AG10803 (cell line): ENCODE data around the gene DLL4.
A peak's percentile ranks its signal among the peaks of the same experiment; 100 is the strongest.

Experiments used
- DNase-seq: peaks from one replicate; pipeline ENCODE4 v3.0.0; 2010; ENCODE audit warnings: low read depth
- H3K4me3 ChIP-seq: 2 replicates; pipeline ENCODE4 v1.5.1; 2011; ENCODE audit warnings: mild to moderate bottlenecking, low read length, control low read depth
- TF ChIP-seq, protein P1 (sequence below): conservative IDR thresholded peaks from 2 replicates; pipeline ENCODE4 v1.5.1; 2011; ENCODE audit warnings: mild to moderate bottlenecking, low read length, control low read depth, inconsistent platforms

The DLL4 gene

DNA sequence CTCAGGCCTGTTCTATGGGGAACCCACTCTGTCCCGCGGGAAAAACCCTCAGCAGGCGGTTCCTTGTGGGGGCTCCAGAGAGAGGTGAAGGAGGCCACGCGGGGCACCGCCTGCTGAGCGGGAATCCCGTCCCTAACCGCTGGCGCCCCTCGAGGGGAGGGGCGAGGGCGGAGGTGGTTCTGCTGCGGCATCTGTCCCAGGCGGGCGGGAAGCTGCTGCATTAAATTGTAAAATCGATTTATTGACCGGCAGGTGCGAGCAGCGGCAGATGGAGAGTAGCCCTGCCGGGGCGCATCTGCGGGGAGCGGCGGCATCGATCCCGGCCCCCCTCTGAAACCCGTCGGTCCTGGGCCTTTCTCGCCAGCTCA is 3.7 kb upstream of the DLL4 start:
- TF ChIP-seq, protein P1, sequence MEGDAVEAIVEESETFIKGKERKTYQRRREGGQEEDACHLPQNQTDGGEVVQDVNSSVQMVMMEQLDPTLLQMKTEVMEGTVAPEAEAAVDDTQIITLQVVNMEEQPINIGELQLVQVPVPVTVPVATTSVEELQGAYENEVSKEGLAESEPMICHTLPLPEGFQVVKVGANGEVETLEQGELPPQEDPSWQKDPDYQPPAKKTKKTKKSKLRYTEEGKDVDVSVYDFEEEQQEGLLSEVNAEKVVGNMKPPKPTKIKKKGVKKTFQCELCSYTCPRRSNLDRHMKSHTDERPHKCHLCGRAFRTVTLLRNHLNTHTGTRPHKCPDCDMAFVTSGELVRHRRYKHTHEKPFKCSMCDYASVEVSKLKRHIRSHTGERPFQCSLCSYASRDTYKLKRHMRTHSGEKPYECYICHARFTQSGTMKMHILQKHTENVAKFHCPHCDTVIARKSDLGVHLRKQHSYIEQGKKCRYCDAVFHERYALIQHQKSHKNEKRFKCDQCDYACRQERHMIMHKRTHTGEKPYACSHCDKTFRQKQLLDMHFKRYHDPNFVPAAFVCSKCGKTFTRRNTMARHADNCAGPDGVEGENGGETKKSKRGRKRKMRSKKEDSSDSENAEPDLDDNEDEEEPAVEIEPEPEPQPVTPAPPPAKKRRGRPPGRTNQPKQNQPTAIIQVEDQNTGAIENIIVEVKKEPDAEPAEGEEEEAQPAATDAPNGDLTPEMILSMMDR, result no peak
- no peak for DNase-seq
- no peak overlapping the region for H3K4me3 ChIP-seq

DNA sequence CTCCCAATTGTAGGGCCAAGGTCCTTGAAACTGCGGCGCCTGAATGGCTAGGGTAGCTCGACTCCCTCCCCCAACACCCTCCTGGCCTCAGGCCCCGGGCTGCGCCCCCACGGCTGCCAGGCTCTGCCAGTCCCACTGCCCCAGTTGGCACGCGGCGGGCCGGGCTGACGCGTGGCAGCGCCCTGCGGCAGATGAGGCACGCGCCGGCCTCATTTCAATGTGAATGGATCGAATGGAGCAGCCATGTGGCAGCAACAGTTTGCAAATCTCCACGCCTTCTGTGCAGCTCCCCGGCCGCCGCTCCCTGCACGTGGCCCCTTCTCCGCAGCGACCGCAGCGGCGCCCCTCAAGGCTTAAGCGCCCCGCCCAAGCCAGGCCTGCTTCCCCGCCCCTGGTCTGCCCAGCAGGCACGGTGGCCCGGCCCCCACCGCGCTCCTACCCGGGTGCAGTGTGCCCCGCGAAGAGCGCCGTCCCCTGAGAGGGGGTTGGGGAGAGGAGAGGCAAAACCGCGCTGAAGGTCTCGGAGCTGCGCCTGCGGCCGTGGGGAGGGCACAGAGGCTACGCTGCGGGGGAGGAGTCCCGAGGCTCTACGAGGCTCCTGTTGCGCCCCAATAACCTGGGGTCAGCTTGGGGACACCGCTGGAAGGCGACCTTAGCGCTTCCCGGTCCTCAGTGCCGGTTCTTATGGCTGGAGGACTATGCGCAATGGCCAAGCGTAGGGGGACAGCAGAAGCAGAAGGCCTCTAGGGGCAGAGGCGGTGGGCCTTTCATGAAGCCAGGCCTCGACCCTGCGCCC is 3.1 kb upstream of the DLL4 start:
- DNase-seq, result peak; percentile 23
- H3K4me3 ChIP-seq, result 0 out of 2 replicates have a peak overlapping the region, but pooled peaks have one; percentile 7

DNA sequence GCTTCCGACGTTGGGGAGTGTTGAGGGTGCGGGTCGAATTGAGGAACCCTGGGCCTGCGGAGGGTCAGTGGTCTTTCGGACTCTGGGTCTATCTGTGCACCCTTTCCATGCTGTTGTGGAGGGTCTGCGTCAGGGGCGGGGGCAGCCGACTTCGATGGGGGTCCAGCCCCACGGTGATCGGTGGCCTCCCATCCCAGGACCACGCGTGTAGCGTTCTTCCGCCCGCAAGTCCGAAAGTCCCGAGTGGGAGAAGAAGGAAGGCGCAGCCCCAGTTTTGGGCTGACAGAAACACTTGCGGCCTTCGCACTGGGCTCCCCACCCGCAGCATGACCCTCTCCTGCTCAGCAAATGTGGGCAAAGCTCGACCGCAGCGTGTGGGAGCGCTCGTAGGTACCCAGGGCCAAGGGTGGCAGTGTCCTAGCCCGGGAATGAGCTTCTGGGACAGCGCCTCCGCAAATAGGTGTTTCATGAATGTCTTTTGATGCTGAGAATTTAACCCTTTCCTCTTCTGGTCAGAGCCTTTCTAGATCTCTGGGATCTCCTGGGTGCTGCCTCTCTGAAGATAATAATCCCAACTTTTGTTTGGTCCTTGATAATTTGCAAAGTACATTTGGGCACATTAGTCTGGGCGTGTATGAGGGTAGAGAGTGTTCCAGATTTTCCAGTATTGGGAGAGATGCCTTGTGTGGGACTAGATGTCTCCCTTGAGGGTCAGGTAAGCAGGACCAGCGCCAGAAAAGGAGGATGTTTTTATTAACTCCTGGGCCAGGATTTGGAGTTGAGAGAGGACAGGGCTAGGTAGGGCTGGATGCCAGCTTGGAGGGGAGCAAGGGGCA is 2.3 kb upstream of the DLL4 start:
- no peak overlapping the region for H3K4me3 ChIP-seq
- DNase-seq, result no peak
- TF ChIP-seq, protein P1, result no peak

More for the DNA sequence above, 3.1 kb upstream of the DLL4 start:
- TF ChIP-seq, protein P1, result no peak

DNA sequence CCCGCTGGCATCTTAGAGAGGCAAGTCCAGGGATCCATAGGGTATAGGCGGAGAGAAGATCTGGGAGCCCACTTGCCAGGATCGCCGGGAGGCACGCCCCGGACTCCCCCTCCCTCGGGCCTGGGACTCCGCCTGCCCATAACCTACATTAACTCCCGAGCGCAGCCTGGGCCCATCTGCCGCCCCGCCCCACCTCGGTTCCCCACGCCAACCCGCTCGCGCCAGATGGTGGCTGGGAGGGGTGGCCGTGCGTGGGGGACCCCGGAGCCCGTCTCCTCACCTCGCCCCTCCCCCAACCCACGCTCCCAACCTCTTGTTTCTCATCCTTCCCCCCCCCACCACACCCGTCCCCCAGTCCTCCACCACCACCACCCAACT is 1.7 kb upstream of the DLL4 start:
- DNase-seq, result no peak
- TF ChIP-seq, protein P1, result no peak
- no peak overlapping the region; the same call in 1 of the 2 replicates for H3K4me3 ChIP-seq

DNA sequence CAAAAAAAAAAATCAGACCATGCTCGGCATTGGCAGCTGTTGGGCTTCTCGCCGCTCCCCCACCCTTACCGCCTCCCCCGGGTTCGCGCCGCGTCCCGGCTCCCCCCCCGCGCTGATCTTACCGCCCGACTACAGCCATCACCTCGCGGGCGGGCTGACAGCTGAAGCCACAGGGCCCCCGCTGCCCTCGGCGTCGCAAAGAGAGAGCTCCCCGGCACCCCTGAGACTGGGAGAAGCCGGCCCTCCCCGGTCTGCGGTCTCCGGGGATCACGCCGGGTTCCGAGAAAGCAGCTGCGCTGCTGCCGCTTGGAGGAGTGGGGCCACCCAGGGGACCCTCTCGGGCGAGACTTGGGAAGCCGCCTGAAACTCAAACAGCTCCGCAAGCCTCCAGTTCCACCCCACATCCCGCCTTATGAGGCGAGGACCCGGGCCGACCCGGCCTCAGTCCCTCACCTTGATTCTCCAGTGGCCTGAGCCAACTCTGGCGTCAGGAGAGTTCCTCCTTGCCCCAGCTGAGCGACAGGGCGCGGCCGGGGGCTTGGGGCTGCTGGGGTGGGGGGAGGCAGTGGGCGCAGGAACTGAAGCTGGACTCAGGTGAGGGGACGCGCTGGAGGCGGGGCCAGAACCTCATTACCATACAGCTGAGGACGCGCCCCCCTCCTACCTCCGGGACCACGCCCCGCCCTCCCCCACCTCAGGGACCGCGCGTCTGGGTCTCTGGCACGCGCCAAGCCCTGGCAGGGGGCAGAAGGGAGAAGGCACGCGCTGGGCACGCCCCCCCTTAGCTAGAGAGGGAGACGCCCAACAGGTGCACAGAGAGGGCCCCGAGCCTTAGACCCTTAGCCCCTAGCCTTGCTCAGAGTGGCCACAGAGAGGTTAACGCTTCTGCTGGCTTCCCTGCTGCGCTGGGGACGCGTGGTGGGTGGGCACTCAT is 1.0 kb upstream of the DLL4 start:
- peak overlapping the region; percentile 22 for H3K4me3 ChIP-seq
- DNase-seq, result no peak
- TF ChIP-seq, protein P1, result no peak

DNA sequence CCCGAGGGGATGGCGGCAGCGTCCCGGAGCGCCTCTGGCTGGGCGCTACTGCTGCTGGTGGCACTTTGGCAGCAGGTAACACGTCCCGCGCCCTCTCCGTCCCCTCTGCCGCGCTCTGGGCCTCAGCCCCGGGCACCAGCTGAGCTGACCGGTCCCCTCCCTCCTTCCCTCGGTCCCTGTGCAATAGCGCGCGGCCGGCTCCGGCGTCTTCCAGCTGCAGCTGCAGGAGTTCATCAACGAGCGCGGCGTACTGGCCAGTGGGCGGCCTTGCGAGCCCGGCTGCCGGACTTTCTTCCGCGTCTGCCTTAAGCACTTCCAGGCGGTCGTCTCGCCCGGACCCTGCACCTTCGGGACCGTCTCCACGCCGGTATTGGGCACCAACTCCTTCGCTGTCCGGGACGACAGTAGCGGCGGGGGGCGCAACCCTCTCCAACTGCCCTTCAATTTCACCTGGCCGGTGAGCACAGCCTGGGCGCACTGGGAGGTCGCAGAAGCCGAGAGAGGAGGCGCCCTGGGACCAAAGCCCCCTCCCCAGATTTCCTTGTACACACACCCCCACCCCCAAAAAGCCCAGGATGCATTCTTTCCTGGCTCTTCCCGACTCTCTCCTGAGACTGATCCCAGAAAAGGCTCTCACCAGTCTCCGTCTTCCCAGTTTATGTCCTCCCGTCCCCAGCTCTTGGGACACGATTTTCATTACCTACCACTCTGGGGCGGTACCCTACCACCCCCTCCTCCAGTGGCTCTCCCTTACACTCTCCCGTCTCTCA is 705 bp downstream of the DLL4 start:
- peak; percentile 45 for DNase-seq
- TF ChIP-seq, protein P1, result no peak
- peak overlapping the region; percentile 43 for H3K4me3 ChIP-seq
